HepG2 (cell line): ENCODE results near the gene FXR2. TPM values are rescaled to one million over a fixed set of nuclear protein-coding genes. Genes with fewer than 3 reads are reported as not detected.

Experiments
- FOXJ3 ChIP-seq: sonication (generic); formaldehyde crosslinking; IDR thresholded peaks from 2 replicates; pipeline ENCODE4 v1.4.0; 2020; ENCODE audit warnings: missing genetic modification reagents, mild to moderate bottlenecking, borderline replicate concordance
- FOXO1 ChIP-seq: sonication (generic); formaldehyde crosslinking; IDR thresholded peaks from 2 replicates; pipeline ENCODE4 v1.4.0; 2020; ENCODE audit warnings: missing genetic modification reagents
- HES4 ChIP-seq: sonication (generic); formaldehyde crosslinking; IDR thresholded peaks from 2 replicates; pipeline ENCODE4 v1.9.0; 2021; ENCODE audit warnings: mild to moderate bottlenecking, missing genetic modification reagents, borderline replicate concordance
- NPAS2 ChIP-seq: sonication (generic); formaldehyde crosslinking; IDR thresholded peaks from 2 replicates; pipeline ENCODE4 v1.8.0; 2022; ENCODE audit warnings: mild to moderate bottlenecking, missing genetic modification reagents, borderline replicate concordance
- SOX13 ChIP-seq, 3 experiments: fragments of 450-650 bp in 1 of 3; sonication (generic) in 1 of 3; formaldehyde crosslinking in 1 of 3; IDR thresholded peaks in 2 of 3; conservative IDR thresholded peaks in 1 of 3; 2 replicates each; pipeline versions ENCODE4 v1.5.0 to v1.6.1; 2016 to 2020; ENCODE audit warnings: antibody characterized with exemption in 1 of 3, mild to moderate bottlenecking in 1 of 3, missing compliant biosample characterization in 1 of 3, missing genetic modification reagents in 1 of 3, moderate library complexity in 1 of 3
- SP5 ChIP-seq: IDR thresholded peaks from 2 replicates; pipeline ENCODE4 v1.6.1; 2016; ENCODE audit warnings: low read depth, borderline replicate concordance
- THAP8 ChIP-seq: sonication (generic); formaldehyde crosslinking; IDR thresholded peaks from 2 replicates; pipeline ENCODE4 v1.5.1; 2020; ENCODE audit warnings: missing genetic modification reagents, mild to moderate bottlenecking, borderline replicate concordance
- TSC22D2 ChIP-seq: sonication (generic); formaldehyde crosslinking; IDR thresholded peaks from 2 replicates; pipeline ENCODE4 v1.5.1; 2020; ENCODE audit warnings: missing genetic modification reagents, mild to moderate bottlenecking, borderline replicate concordance
- ZNF431 ChIP-seq: sonication (generic); formaldehyde crosslinking; IDR thresholded peaks from 2 replicates; pipeline ENCODE4 v1.9.0; 2022; ENCODE audit warnings: missing genetic modification reagents, low read depth, mild to moderate bottlenecking, borderline replicate concordance
- ZNF670 ChIP-seq: sonication (generic); formaldehyde crosslinking; IDR thresholded peaks from 2 replicates; pipeline ENCODE4 v1.8.0; 2022; ENCODE audit warnings: mild to moderate bottlenecking, missing genetic modification reagents, borderline replicate concordance
- polyA plus RNA-seq, 8 experiments: library from polyadenylated mRNA; depleted of rRNA in 3 of 8; stranded (reverse) in 7 of 8; unstranded in 1 of 8; fragments of >200 nt; fragmentation: Illumina TruSeq in 4 of 8; extraction: Trizol in 4 of 8; gene quantifications; 2 replicates each; pipeline versions ENCODE4 v1.2.1 to v1.2.3, GENCODE V29; 2011 to 2016; ENCODE audit warnings: low read depth in 4 of 8, missing spikeins in 1 of 8, mixed read lengths in 1 of 8; ENCODE audit not compliant: insufficient read depth in 1 of 8
- total RNA-seq, 5 experiments: library from RNA; depleted of rRNA; stranded (reverse); fragments of >200 nt; fragmentation: Illumina TruSeq; extraction: Trizol; gene quantifications; 2 replicates each; pipeline ENCODE4 v1.2.3, GENCODE V29; 2016; ENCODE audit warnings: low read depth in 1 of 5
- TF ChIP-seq, protein P1 (sequence below): sonication (generic); formaldehyde crosslinking; IDR thresholded peaks from 2 replicates; pipeline ENCODE4 v1.4.0; 2020; ENCODE audit warnings: missing genetic modification reagents
- TF ChIP-seq, protein P2 (sequence below): sonication (generic); formaldehyde crosslinking; IDR thresholded peaks from 2 replicates; pipeline ENCODE4 v1.5.1; 2020; ENCODE audit warnings: mild to moderate bottlenecking, missing genetic modification reagents, borderline replicate concordance
- TF ChIP-seq, protein P3 (sequence below): sonication (generic); formaldehyde crosslinking; IDR thresholded peaks from 2 replicates; pipeline ENCODE4 v1.4.0; 2020; ENCODE audit warnings: missing genetic modification reagents

FXR2 gene
- total and polyA plus RNA-seq, 2 of the 13 experiments (the other 11 are each of a cell fraction or from before 2014, with no cell fraction given), result 20.9 to 24.4 TPM

GRCh38 chr17:7573324-7574080, 41.2 kb downstream of the FXR2 start (continued):
- TF ChIP-seq ZNF670 (peak; percentile 56; the same call in 1 of the 2 replicates), HES4 (CRISPR knock-in tag) (peak; percentile 79), NPAS2 (CRISPR knock-in tag) (peak; percentile 14; the same call in 1 of the 2 replicates), SOX13 (IDR thresholded peaks at IDR 0.05) (no peak), SOX13 (CRISPR knock-in tag; conservative IDR thresholded peaks at IDR 0.05 in 1 of 2, IDR thresholded peaks at IDR 0.05 in 1 of 2) (peak in 1 of 2 experiments; percentile 70; a peak in 3 of 4 replicates), SP5 (CRISPR knock-in tag) (peak; percentile 72; the same call in 1 of the 2 replicates), THAP8 (CRISPR knock-in tag) (no peak), ZNF431 (no peak), FOXJ3 (no peak), TSC22D2 (0 out of 2 replicates have a peak, but pooled peaks have one; percentile 62), FOXO1 (CRISPR knock-in tag) (peak; percentile 66)
- TF ChIP-seq, protein P1, sequence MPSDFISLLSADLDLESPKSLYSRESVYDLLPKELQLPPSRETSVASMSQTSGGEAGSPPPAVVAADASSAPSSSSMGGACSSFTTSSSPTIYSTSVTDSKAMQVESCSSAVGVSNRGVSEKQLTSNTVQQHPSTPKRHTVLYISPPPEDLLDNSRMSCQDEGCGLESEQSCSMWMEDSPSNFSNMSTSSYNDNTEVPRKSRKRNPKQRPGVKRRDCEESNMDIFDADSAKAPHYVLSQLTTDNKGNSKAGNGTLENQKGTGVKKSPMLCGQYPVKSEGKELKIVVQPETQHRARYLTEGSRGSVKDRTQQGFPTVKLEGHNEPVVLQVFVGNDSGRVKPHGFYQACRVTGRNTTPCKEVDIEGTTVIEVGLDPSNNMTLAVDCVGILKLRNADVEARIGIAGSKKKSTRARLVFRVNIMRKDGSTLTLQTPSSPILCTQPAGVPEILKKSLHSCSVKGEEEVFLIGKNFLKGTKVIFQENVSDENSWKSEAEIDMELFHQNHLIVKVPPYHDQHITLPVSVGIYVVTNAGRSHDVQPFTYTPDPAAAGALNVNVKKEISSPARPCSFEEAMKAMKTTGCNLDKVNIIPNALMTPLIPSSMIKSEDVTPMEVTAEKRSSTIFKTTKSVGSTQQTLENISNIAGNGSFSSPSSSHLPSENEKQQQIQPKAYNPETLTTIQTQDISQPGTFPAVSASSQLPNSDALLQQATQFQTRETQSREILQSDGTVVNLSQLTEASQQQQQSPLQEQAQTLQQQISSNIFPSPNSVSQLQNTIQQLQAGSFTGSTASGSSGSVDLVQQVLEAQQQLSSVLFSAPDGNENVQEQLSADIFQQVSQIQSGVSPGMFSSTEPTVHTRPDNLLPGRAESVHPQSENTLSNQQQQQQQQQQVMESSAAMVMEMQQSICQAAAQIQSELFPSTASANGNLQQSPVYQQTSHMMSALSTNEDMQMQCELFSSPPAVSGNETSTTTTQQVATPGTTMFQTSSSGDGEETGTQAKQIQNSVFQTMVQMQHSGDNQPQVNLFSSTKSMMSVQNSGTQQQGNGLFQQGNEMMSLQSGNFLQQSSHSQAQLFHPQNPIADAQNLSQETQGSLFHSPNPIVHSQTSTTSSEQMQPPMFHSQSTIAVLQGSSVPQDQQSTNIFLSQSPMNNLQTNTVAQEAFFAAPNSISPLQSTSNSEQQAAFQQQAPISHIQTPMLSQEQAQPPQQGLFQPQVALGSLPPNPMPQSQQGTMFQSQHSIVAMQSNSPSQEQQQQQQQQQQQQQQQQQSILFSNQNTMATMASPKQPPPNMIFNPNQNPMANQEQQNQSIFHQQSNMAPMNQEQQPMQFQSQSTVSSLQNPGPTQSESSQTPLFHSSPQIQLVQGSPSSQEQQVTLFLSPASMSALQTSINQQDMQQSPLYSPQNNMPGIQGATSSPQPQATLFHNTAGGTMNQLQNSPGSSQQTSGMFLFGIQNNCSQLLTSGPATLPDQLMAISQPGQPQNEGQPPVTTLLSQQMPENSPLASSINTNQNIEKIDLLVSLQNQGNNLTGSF (CRISPR knock-in tag), result no peak
- TF ChIP-seq, protein P2, sequence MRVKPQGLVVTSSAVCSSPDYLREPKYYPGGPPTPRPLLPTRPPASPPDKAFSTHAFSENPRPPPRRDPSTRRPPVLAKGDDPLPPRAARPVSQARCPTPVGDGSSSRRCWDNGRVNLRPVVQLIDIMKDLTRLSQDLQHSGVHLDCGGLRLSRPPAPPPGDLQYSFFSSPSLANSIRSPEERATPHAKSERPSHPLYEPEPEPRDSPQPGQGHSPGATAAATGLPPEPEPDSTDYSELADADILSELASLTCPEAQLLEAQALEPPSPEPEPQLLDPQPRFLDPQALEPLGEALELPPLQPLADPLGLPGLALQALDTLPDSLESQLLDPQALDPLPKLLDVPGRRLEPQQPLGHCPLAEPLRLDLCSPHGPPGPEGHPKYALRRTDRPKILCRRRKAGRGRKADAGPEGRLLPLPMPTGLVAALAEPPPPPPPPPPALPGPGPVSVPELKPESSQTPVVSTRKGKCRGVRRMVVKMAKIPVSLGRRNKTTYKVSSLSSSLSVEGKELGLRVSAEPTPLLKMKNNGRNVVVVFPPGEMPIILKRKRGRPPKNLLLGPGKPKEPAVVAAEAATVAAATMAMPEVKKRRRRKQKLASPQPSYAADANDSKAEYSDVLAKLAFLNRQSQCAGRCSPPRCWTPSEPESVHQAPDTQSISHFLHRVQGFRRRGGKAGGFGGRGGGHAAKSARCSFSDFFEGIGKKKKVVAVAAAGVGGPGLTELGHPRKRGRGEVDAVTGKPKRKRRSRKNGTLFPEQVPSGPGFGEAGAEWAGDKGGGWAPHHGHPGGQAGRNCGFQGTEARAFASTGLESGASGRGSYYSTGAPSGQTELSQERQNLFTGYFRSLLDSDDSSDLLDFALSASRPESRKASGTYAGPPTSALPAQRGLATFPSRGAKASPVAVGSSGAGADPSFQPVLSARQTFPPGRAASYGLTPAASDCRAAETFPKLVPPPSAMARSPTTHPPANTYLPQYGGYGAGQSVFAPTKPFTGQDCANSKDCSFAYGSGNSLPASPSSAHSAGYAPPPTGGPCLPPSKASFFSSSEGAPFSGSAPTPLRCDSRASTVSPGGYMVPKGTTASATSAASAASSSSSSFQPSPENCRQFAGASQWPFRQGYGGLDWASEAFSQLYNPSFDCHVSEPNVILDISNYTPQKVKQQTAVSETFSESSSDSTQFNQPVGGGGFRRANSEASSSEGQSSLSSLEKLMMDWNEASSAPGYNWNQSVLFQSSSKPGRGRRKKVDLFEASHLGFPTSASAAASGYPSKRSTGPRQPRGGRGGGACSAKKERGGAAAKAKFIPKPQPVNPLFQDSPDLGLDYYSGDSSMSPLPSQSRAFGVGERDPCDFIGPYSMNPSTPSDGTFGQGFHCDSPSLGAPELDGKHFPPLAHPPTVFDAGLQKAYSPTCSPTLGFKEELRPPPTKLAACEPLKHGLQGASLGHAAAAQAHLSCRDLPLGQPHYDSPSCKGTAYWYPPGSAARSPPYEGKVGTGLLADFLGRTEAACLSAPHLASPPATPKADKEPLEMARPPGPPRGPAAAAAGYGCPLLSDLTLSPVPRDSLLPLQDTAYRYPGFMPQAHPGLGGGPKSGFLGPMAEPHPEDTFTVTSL, result no peak
- TF ChIP-seq, protein P3, sequence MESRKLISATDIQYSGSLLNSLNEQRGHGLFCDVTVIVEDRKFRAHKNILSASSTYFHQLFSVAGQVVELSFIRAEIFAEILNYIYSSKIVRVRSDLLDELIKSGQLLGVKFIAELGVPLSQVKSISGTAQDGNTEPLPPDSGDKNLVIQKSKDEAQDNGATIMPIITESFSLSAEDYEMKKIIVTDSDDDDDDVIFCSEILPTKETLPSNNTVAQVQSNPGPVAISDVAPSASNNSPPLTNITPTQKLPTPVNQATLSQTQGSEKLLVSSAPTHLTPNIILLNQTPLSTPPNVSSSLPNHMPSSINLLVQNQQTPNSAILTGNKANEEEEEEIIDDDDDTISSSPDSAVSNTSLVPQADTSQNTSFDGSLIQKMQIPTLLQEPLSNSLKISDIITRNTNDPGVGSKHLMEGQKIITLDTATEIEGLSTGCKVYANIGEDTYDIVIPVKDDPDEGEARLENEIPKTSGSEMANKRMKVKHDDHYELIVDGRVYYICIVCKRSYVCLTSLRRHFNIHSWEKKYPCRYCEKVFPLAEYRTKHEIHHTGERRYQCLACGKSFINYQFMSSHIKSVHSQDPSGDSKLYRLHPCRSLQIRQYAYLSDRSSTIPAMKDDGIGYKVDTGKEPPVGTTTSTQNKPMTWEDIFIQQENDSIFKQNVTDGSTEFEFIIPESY (CRISPR knock-in tag), result peak; percentile 19; the same call in 1 of the 2 replicates
